OCI-LY1 (cell line): ENCODE results near the gene ZNF536.

Source experiments
- EZH2 ChIP-seq: fragments of 200-600 bp; sonication (generic), shearing (Covaris generic); IDR thresholded peaks from 2 replicates; pipeline ENCODE4 v1.8.0; 2017; ENCODE audit warnings: borderline replicate concordance, mixed run types, mild to moderate bottlenecking, antibody characterized with exemption, low read length, moderate library complexity, mixed read lengths
- TF ChIP-seq, protein P1 (sequence below): fragments of 200-600 bp; sonication (generic), shearing (Covaris generic); IDR thresholded peaks from 2 replicates; pipeline ENCODE4 v1.5.1; 2017; ENCODE audit warnings: mild to moderate bottlenecking, antibody characterized with exemption, low read length, moderate library complexity, mixed read lengths

DNA sequence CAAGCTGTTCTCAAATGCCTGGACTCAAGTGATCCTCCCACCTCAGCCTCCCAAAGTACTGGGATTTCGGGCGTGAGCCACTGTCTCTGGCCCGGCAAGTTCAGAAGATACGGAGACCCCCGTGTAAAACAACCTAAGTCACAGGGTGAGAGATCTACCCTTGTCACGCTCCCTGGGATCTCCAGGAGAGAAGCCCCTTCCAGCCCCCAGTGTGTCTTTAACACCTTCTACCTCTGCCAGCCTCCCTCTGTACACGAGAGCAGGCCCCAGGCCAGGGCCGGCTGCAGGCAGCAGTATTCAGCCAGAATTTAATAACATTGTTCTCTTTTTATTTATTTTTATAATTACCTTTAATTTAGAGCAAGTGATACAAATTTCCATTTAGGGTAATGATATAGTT is 49.4 kb downstream of the ZNF536 start:
- TF ChIP-seq, protein P1, sequence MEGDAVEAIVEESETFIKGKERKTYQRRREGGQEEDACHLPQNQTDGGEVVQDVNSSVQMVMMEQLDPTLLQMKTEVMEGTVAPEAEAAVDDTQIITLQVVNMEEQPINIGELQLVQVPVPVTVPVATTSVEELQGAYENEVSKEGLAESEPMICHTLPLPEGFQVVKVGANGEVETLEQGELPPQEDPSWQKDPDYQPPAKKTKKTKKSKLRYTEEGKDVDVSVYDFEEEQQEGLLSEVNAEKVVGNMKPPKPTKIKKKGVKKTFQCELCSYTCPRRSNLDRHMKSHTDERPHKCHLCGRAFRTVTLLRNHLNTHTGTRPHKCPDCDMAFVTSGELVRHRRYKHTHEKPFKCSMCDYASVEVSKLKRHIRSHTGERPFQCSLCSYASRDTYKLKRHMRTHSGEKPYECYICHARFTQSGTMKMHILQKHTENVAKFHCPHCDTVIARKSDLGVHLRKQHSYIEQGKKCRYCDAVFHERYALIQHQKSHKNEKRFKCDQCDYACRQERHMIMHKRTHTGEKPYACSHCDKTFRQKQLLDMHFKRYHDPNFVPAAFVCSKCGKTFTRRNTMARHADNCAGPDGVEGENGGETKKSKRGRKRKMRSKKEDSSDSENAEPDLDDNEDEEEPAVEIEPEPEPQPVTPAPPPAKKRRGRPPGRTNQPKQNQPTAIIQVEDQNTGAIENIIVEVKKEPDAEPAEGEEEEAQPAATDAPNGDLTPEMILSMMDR: no peak
- no peak for TF ChIP-seq EZH2
